Smooth muscle cell (in vitro differentiated cells): ENCODE results near the gene NMNAT1. TPM values are rescaled to one million over a fixed set of nuclear protein-coding genes. Genes with fewer than 3 reads are reported as not detected.

Experiments used
- DNase-seq: peaks from one replicate; lab custom pipeline; 2025; ENCODE audit not compliant: unreplicated experiment; lab: John Stamatoyannopoulos, UW
- H2AFZ ChIP-seq: fragments of 200-600 bp; sonication (generic); 2 replicates; pipeline ENCODE4 v1.6.0; 2016; ENCODE audit warnings: antibody characterized with exemption, low read depth, mild to moderate bottlenecking
- H3F3A ChIP-seq: fragments of 200-600 bp; sonication (generic); 2 replicates; pipeline ENCODE4 v1.6.0; 2017; ENCODE audit warnings: antibody characterized with exemption, low read depth
- H3K27ac ChIP-seq: fragments of 200-600 bp; sonication (generic); 2 replicates; pipeline ENCODE4 v1.5.1; 2016; ENCODE audit warnings: low read depth, mild to moderate bottlenecking
- H3K27me3 ChIP-seq: fragments of 200-600 bp; sonication (generic); 2 replicates; pipeline ENCODE4 v1.6.1; 2016; ENCODE audit warnings: low read depth, mild to moderate bottlenecking
- H3K36me3 ChIP-seq: fragments of 200-600 bp; sonication (generic); 2 replicates; pipeline ENCODE4 v1.5.1; 2016; ENCODE audit warnings: low read depth
- H3K4me1 ChIP-seq: fragments of 200-600 bp; sonication (generic); 2 replicates; pipeline ENCODE4 v1.5.1; 2016; ENCODE audit warnings: low read depth
- H3K4me2 ChIP-seq: fragments of 200-600 bp; sonication (generic); 2 replicates; pipeline ENCODE4 v1.6.0; 2016; ENCODE audit warnings: mild to moderate bottlenecking
- H3K4me3 ChIP-seq: fragments of 200-600 bp; sonication (generic); 2 replicates; pipeline ENCODE4 v1.5.1; 2016; ENCODE audit warnings: mild to moderate bottlenecking
- H3K79me2 ChIP-seq: fragments of 200-600 bp; sonication (generic); 2 replicates; pipeline ENCODE4 v1.6.0; 2016; ENCODE audit warnings: low read depth, mild to moderate bottlenecking
- H3K9ac ChIP-seq: fragments of 200-600 bp; sonication (generic); 2 replicates; pipeline ENCODE4 v1.6.0; 2016; ENCODE audit warnings: low read depth
- H3K9me3 ChIP-seq: fragments of 200-600 bp; sonication (generic); replicated peaks from 2 replicates; pipeline ENCODE4 v1.5.1; 2016; ENCODE audit warnings: low read depth
- H4K20me1 ChIP-seq: fragments of 200-600 bp; sonication (generic); 2 replicates; pipeline ENCODE4 v1.6.0; 2016; ENCODE audit warnings: low read depth
- WGBS: methylation state at CpG from one replicate; pipeline ENCODE4 v1.1.7; 2016; ENCODE audit warnings: low lambda C conversion rate; 5-methylcytosine and 5-hydroxymethylcytosine counted together
- polyA plus RNA-seq: library from polyadenylated mRNA; unstranded; fragments of >200 nt; fragmentation: Nextera tagmentation; extraction: Ambion mirVana; gene quantifications from 2 replicates; pipeline ENCODE4 v1.2.1, GENCODE V29; 2016
- total RNA-seq: library from RNA; depleted of rRNA; stranded (reverse); fragments of >200 nt; gene quantifications from 2 replicates; pipeline ENCODE4 v1.2.3, GENCODE V29; 2014
- TF ChIP-seq, protein P1 (sequence below): fragments of 200-600 bp; sonication (generic); IDR thresholded peaks from 2 replicates; pipeline ENCODE4 v1.5.1; 2017; ENCODE audit warnings: borderline replicate concordance, mild to moderate bottlenecking, antibody characterized with exemption; ENCODE audit not compliant: insufficient read depth, poor library complexity, severe bottlenecking

Gene NMNAT1
- total and polyA plus RNA-seq, 2 experiments from 2014 or later, result 7.4 to 9.8 TPM

DNA sequence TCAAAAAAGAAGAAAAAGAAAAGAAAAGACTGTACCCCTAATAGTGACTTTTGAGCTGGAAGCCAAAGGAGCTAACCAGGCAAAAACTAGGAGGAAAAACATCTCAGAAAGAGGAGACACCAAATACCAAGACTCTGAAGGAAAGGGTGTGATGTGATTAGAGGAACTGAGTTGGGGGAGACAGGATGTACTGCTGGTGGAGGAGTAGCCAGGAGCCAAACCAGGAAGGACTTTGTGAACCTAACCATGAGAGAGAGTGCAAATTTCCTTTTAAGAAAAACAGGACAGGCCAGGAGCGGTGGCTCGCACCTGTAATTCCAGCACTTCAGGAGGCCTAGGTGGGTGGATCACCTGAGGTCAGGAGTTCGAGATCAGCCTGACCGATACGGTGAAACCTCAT is 49.6 kb downstream of the NMNAT1 start:
- H3K9me3 ChIP-seq, result no peaks in the 10 kb centered on the region
- H3K79me2 ChIP-seq, result no peaks in the 10 kb centered on the region
- H3K27ac ChIP-seq, result no peak overlapping the region
- DNase-seq, result no peak
- H3K4me1 ChIP-seq, result peaks cover 4% of the 10 kb centered on the region
- WGBS, result 95% methylated on average over 5 of the region's 5 CpGs
- no peak overlapping the region for H3K4me2 ChIP-seq
- H4K20me1 ChIP-seq, result no peaks in the 10 kb centered on the region
- no peaks in the 10 kb centered on the region for H3K36me3 ChIP-seq
- TF ChIP-seq, protein P1, sequence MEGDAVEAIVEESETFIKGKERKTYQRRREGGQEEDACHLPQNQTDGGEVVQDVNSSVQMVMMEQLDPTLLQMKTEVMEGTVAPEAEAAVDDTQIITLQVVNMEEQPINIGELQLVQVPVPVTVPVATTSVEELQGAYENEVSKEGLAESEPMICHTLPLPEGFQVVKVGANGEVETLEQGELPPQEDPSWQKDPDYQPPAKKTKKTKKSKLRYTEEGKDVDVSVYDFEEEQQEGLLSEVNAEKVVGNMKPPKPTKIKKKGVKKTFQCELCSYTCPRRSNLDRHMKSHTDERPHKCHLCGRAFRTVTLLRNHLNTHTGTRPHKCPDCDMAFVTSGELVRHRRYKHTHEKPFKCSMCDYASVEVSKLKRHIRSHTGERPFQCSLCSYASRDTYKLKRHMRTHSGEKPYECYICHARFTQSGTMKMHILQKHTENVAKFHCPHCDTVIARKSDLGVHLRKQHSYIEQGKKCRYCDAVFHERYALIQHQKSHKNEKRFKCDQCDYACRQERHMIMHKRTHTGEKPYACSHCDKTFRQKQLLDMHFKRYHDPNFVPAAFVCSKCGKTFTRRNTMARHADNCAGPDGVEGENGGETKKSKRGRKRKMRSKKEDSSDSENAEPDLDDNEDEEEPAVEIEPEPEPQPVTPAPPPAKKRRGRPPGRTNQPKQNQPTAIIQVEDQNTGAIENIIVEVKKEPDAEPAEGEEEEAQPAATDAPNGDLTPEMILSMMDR, result no peak
- no peaks in the 10 kb centered on the region for H3F3A ChIP-seq
- peaks cover 38% of the 10 kb centered on the region for H3K27me3 ChIP-seq
- H3K9ac ChIP-seq, result no peak overlapping the region
- no peak overlapping the region for H3K4me3 ChIP-seq
- H2AFZ ChIP-seq, result no peak overlapping the region

DNA sequence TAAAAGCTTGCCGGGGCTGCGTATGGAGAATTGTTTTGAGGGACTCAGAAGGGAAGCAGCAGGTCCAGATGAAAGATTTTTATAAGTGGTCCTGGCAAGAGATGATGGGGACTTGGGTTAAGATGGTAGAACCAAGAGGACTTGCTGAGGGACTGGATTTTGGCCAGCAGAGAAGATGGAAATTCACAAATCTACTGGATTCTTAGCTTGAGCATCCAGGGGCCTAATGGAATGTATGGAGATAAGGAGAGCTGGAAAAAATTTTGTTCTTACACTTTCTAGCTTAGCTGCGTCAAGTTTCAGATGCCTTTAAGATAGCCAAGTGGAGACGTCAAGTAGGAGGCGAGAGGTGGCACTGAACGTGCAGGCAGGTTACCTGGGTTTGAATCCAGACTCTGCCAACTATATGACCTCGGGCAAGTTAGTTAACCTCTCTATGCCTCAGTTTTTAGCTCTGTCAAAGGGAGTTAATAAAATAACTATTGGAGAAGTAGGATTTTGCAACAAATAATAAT is 50.3 kb downstream of the NMNAT1 start:
- Histone ChIP-seq H3K36me3 (no peaks in the 10 kb centered on the region), H3K4me1 (peaks cover 4% of the 10 kb centered on the region), H3K9me3 (no peaks in the 10 kb centered on the region), H3K27me3 (peaks cover 45% of the 10 kb centered on the region), H3K4me3 (no peak overlapping the region), H4K20me1 (no peaks in the 10 kb centered on the region), H2AFZ (no peak overlapping the region), H3K27ac (no peak overlapping the region), H3K9ac (no peak overlapping the region), H3F3A (no peaks in the 10 kb centered on the region), H3K79me2 (no peaks in the 10 kb centered on the region), H3K4me2 (no peak overlapping the region)
- DNase-seq, result no peak
- TF ChIP-seq, protein P1, result no peak
- WGBS, result 83% methylated on average over 7 of the region's 7 CpGs

DNA sequence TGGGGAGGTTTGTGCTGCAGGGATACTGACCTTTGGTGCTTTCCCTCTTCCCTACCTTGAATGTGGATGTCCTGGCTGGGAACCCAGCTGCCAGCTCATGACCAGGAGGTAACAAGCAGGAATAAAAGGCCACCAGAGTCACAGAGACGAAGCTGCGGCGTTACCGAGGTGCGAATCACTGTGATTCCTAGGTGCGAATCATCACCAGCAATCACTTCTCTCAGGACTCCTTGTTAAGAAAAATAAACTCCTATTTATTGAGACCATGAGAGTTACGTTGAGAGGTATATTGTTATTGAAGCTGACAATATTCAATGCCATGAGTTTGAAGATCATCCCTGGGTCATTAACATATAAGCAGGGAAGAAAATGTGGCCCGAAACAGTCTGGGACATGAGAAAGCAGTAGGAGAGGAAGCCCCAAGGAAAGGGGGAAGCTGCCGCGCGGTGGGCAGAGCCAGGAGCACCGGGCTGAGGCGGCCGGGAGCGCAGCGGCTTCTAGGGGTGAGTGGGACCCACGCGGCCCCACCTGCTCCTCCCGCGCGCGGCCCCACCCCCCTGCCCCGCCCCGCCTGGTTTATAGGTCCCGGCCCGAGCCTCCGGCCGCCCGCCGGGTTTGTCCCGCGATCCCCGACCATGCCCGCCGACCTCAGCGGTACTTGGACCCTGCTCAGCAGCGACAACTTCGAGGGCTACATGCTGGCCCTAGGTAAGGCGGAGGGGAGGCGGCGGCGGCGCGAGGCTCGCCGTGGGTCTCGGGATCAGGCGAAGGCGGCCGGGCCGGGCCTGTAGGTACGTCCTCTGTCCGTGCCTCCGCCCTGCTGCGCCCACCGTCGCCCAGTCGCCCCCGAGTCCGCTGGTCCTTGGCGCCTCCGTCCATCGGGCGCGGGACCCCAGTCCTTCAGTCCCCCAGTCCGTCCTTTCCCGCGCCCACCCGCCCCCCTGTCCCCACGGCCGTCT is 53.6 kb downstream of the NMNAT1 start, which contains the start of gene RBP7:
Gene RBP7, plus strand, starts transcription at position 605 of the 959 bp plus-strand sequence. Its CDS starts 31 bp downstream, at position 636.
- WGBS, result 14% methylated on average over 26 of the region's 71 CpGs
- H3K9me3 ChIP-seq, result no peaks in the 10 kb centered on the region
- TF ChIP-seq, protein P1, result no peak
- peak within 1 kb of the TSS; percentile 51 for H2AFZ ChIP-seq
- H3K79me2 ChIP-seq, result no peaks in the 10 kb centered on the region
- no peaks in the 10 kb centered on the region for H4K20me1 ChIP-seq
- peak within 1 kb of the TSS; percentile 45 for H3K4me3 ChIP-seq
- no peaks in the 10 kb centered on the region for H3F3A ChIP-seq
- H3K4me1 ChIP-seq, result peaks cover 4% of the 10 kb centered on the region
- H3K36me3 ChIP-seq, result no peaks in the 10 kb centered on the region
- peaks cover 54% of the 10 kb centered on the region for H3K27me3 ChIP-seq
- H3K9ac ChIP-seq, result no peak within 1 kb of the TSS
- H3K27ac ChIP-seq, result no peak within 1 kb of the TSS
- no peak for DNase-seq
- H3K4me2 ChIP-seq, result peak within 1 kb of the TSS; percentile 84
